ENCODE data around the gene PCDHA6. TPM values are rescaled to one million over a fixed set of nuclear protein-coding genes. Genes with fewer than 3 reads are reported as not detected.
"Not testable (repeated sequence)": the region's sequence is repeated elsewhere in the genome, so short reads cannot be mapped to it uniquely, and the experiment has no call there.

The PCDHA6 gene
- total RNA-seq, 2 donors from 2014 or later: 6.2 to 6.5 TPM

DNA sequence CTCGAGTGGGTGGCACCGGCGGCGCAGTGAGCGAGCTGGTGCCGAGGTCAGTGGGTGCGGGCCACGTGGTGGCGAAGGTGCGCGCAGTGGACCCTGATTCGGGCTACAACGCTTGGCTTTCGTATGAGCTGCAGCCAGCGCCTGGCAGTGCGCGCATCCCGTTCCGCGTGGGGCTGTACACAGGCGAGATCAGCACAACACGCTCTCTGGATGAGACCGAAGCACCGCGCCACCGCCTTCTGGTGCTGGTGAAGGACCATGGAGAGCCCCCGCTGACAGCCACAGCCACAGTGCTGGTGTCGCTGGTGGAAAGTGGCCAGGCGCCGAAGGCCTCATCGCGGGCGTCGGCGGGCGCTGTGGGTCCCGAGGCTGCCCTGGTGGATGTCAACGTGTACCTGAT lies 4.3 kb upstream of the PCDHA6 start:
- Mint-ChIP-seq H3K4me1 (peaks cover 3% of the 10 kb centered on the region), H3K36me3 (ENCODE audit: low read depth) (peaks cover 22% of the 10 kb centered on the region), H3K27ac (no peak overlapping the region), H3K4me3 (no peak overlapping the region), H3K9me3 (peaks cover 4% of the 10 kb centered on the region), H3K27me3 (ENCODE audit: insufficient read depth) (no peaks in the 10 kb centered on the region)
- WGBS, 2 experiments (ENCODE audit: insufficient coverage in 1 of 2, insufficient read length in 1 of 2): 95 to 98% methylated on average over 33 to 38 of the region's 38 CpGs
- no peaks in the 10 kb centered on the region for H3K4me1 ChIP-seq (ENCODE audit: control insufficient read depth, insufficient read depth, low read length)
- TF ChIP-seq CTCF (conservative IDR thresholded peaks at IDR 0.05): no peak
- no peaks in the 10 kb centered on the region for H3K36me3 ChIP-seq (ENCODE audit: control insufficient read depth, insufficient read depth, low read length)
- H3K9ac ChIP-seq (ENCODE audit: extremely low read depth, low read length, poor library complexity, severe bottlenecking): no peak overlapping the region
- no peak overlapping the region for H3K4me3 ChIP-seq (ENCODE audit: low read length)
- no peaks in the 10 kb centered on the region for H3K9me3 ChIP-seq (ENCODE audit: control insufficient read depth, low read length)
- H3K27me3 ChIP-seq (ENCODE audit: control insufficient read depth, insufficient read depth, low read length, poor library complexity, severe bottlenecking): no peaks in the 10 kb centered on the region
- no peak overlapping the region for H3K27ac ChIP-seq (ENCODE audit: low read depth, low read length)
- DNase-seq: no peak

- TF ChIP-seq CTCF (conservative IDR thresholded peaks at IDR 0.05): peak; percentile 54
- Histone ChIP-seq H3K9ac (ENCODE audit: extremely low read depth, low read length, poor library complexity, severe bottlenecking) (no peak overlapping the region), H3K27me3 (ENCODE audit: control insufficient read depth, insufficient read depth, low read length, poor library complexity, severe bottlenecking) (no peaks in the 10 kb centered on the region), H3K9me3 (ENCODE audit: control insufficient read depth, low read length) (no peaks in the 10 kb centered on the region), H3K27ac (ENCODE audit: low read depth, low read length) (no peak overlapping the region), H3K4me1 (ENCODE audit: control insufficient read depth, insufficient read depth, low read length) (no peaks in the 10 kb centered on the region), H3K4me3 (ENCODE audit: low read length) (no peak overlapping the region), H3K36me3 (ENCODE audit: control insufficient read depth, insufficient read depth, low read length) (no peaks in the 10 kb centered on the region)
- H3K27me3 Mint-ChIP-seq (ENCODE audit: insufficient read depth): no peaks in the 10 kb centered on the region
- no peak for DNase-seq
- H3K4me3 Mint-ChIP-seq: peak overlapping the region; percentile 80
- 96 to 97% methylated on average over 12 to 18 of the region's 18 CpGs for WGBS, 2 experiments (ENCODE audit: insufficient coverage in 1 of 2, insufficient read length in 1 of 2)
- H3K36me3 Mint-ChIP-seq (ENCODE audit: low read depth): peaks cover 20% of the 10 kb centered on the region
- peaks cover 10% of the 10 kb centered on the region for H3K4me1 Mint-ChIP-seq
- H3K9me3 Mint-ChIP-seq: peaks cover 11% of the 10 kb centered on the region
- H3K27ac Mint-ChIP-seq: peak overlapping the region; percentile 89
Observed at GRCh38 chr5:140828362-140828737, 590 bp downstream of the PCDHA6 start.

GRCh38 chr5:140829511-140830501 lies 2.0 kb downstream of the PCDHA6 start:
- not testable (repeated sequence) for H3K27me3 Mint-ChIP-seq (ENCODE audit: insufficient read depth); H3K4me1 ChIP-seq (ENCODE audit: control insufficient read depth, insufficient read depth, low read length); H3K4me3 Mint-ChIP-seq; H3K4me3 ChIP-seq (ENCODE audit: low read length); H3K9ac ChIP-seq (ENCODE audit: extremely low read depth, low read length, poor library complexity, severe bottlenecking); H3K9me3 ChIP-seq (ENCODE audit: control insufficient read depth, low read length); DNase-seq; H3K36me3 ChIP-seq (ENCODE audit: control insufficient read depth, insufficient read depth, low read length); H3K27ac Mint-ChIP-seq; H3K27me3 ChIP-seq (ENCODE audit: control insufficient read depth, insufficient read depth, low read length, poor library complexity, severe bottlenecking); H3K27ac ChIP-seq (ENCODE audit: low read depth, low read length)
- H3K9me3 Mint-ChIP-seq: peaks cover 12% of the 10 kb centered on the region
- H3K4me1 Mint-ChIP-seq: peaks cover 11% of the 10 kb centered on the region
- 95 to 99% methylated on average over 63 to 105 of the region's 106 CpGs for WGBS, 2 experiments (ENCODE audit: insufficient coverage in 1 of 2, insufficient read length in 1 of 2)
- H3K36me3 Mint-ChIP-seq (ENCODE audit: low read depth): peaks cover 15% of the 10 kb centered on the region
